Effector memory CD8-positive, alpha-beta T cell (primary cell): ENCODE measurements around the gene PSME4.
"Not testable (repeated sequence)": the region's sequence is repeated elsewhere in the genome, so short reads cannot be mapped to it uniquely, and the experiment has no call there.

Experiments
- ATAC-seq: fragments of 150-1000 bp; cut with Tn5 transposase; replicated peaks from 2 replicates; pipeline ENCODE4 v1.10.0; 2021; ENCODE audit warnings: mild to moderate bottlenecking, moderate library complexity
- DNase-seq, 3 experiments: peaks; one replicate each; pipeline ENCODE4 v3.0.0; 2021
- H3K27ac Mint-ChIP-seq, 2 donors: one replicate each; pipeline ENCODE4 v1.8.0; 2022; ENCODE audit warnings: mild to moderate bottlenecking in 2 of 2, mixed read lengths in 2 of 2, moderate library complexity in 2 of 2
- H3K27me3 Mint-ChIP-seq, 2 donors: one replicate each; pipeline ENCODE4 v1.8.0; 2022; ENCODE audit warnings: mixed read lengths in 2 of 2
- H3K36me3 Mint-ChIP-seq: one replicate; pipeline ENCODE4 v1.8.0; 2022; ENCODE audit warnings: mild to moderate bottlenecking, moderate library complexity, mixed read lengths; ENCODE audit not compliant: insufficient read depth
- H3K4me1 Mint-ChIP-seq, 2 donors: one replicate each; pipeline ENCODE4 v1.8.0; 2022; ENCODE audit warnings: low read depth in 2 of 2, mixed read lengths in 2 of 2
- H3K4me3 Mint-ChIP-seq, 2 donors: one replicate each; pipeline ENCODE4 v1.8.0; 2022; ENCODE audit warnings: mild to moderate bottlenecking in 2 of 2, mixed read lengths in 2 of 2, moderate library complexity in 2 of 2
- H3K9me3 Mint-ChIP-seq, 2 donors: one replicate each; pipeline ENCODE4 v1.8.0; 2022; ENCODE audit warnings: mixed read lengths in 2 of 2

PSME4 gene

GRCh38 chr2:53829273-53829979, 141.4 kb downstream of the PSME4 start:
- no peak overlapping the region for H3K4me3 Mint-ChIP-seq
- peaks cover 0 to 11% of the 10 kb centered on the region in 2 donors for H3K9me3 Mint-ChIP-seq
- no peaks in the 10 kb centered on the region for H3K4me1 Mint-ChIP-seq
- H3K27ac Mint-ChIP-seq = no peak overlapping the region
- no peak for DNase-seq
- no peaks in the 10 kb centered on the region for H3K36me3 Mint-ChIP-seq
- no peaks in the 10 kb centered on the region for H3K27me3 Mint-ChIP-seq
- ATAC-seq = no peak

GRCh38 chr2:53828331-53828730, 142.5 kb downstream of the PSME4 start:
- Mint-ChIP-seq H3K27me3 (no peaks in the 10 kb centered on the region), H3K36me3 (peaks cover 4% of the 10 kb centered on the region), H3K4me1 (no peaks in the 10 kb centered on the region), H3K9me3 (peaks cover 0 to 11% of the 10 kb centered on the region in 2 donors), H3K27ac (no peak overlapping the region), H3K4me3 (no peak overlapping the region)
- no peak for DNase-seq
- no peak for ATAC-seq

GRCh38 chr2:53827398-53828175, 143.2 kb downstream of the PSME4 start:
- Mint-ChIP-seq H3K4me3 (no peak overlapping the region), H3K9me3 (peaks cover 0 to 11% of the 10 kb centered on the region in 2 donors), H3K27ac (no peak overlapping the region), H3K4me1 (no peaks in the 10 kb centered on the region), H3K36me3 (peaks cover 5% of the 10 kb centered on the region), H3K27me3 (no peaks in the 10 kb centered on the region)
- no peak for DNase-seq
- no peak for ATAC-seq

GRCh38 chr2:53826587-53827397, 144.0 kb downstream of the PSME4 start:
- Mint-ChIP-seq H3K4me3 (no peak overlapping the region), H3K27me3 (no peaks in the 10 kb centered on the region), H3K36me3 (peaks cover 5% of the 10 kb centered on the region), H3K4me1 (no peaks in the 10 kb centered on the region), H3K9me3 (peaks cover 0 to 11% of the 10 kb centered on the region in 2 donors), H3K27ac (no peak overlapping the region)
- ATAC-seq (no peak), DNase-seq (no peak)

GRCh38 chr2:53826030-53826410, 144.8 kb downstream of the PSME4 start:
- no peak overlapping the region for H3K27ac Mint-ChIP-seq
- H3K36me3 Mint-ChIP-seq = peaks cover 5% of the 10 kb centered on the region
- peaks cover 0 to 11% of the 10 kb centered on the region in 2 donors for H3K9me3 Mint-ChIP-seq
- H3K4me3 Mint-ChIP-seq = no peak overlapping the region
- H3K27me3 Mint-ChIP-seq = no peaks in the 10 kb centered on the region
- DNase-seq = no peak
- no peak for ATAC-seq
- H3K4me1 Mint-ChIP-seq = no peaks in the 10 kb centered on the region

GRCh38 chr2:53823639-53824038, 147.2 kb downstream of the PSME4 start:
- H3K9me3 Mint-ChIP-seq, H3K27ac Mint-ChIP-seq, ATAC-seq, H3K4me1 Mint-ChIP-seq, H3K27me3 Mint-ChIP-seq, H3K4me3 Mint-ChIP-seq, DNase-seq: not testable (repeated sequence)
- peaks cover 11% of the 10 kb centered on the region for H3K36me3 Mint-ChIP-seq

GRCh38 chr2:53821810-53822209, 149.0 kb downstream of the PSME4 start:
- Mint-ChIP-seq H3K27ac (no peak overlapping the region), H3K9me3 (no peaks in the 10 kb centered on the region), H3K36me3 (peaks cover 24% of the 10 kb centered on the region), H3K27me3 (no peaks in the 10 kb centered on the region), H3K4me3 (no peak overlapping the region), H3K4me1 (no peaks in the 10 kb centered on the region)
- DNase-seq (no peak), ATAC-seq (no peak)

GRCh38 chr2:53820711-53821110, 150.1 kb downstream of the PSME4 start:
- peaks cover 35% of the 10 kb centered on the region for H3K36me3 Mint-ChIP-seq
- no peaks in the 10 kb centered on the region for H3K4me1 Mint-ChIP-seq
- H3K27ac Mint-ChIP-seq = peak overlapping the region in 1 of 2 donors; percentile 33
- ATAC-seq (no peak), DNase-seq (no peak)
- H3K27me3 Mint-ChIP-seq = no peaks in the 10 kb centered on the region
- no peaks in the 10 kb centered on the region for H3K9me3 Mint-ChIP-seq
- H3K4me3 Mint-ChIP-seq = no peak overlapping the region

GRCh38 chr2:53820048-53820447, 150.7 kb downstream of the PSME4 start:
- H3K9me3 Mint-ChIP-seq = no peaks in the 10 kb centered on the region
- no peaks in the 10 kb centered on the region for H3K4me1 Mint-ChIP-seq
- DNase-seq (no peak), ATAC-seq (no peak)
- H3K36me3 Mint-ChIP-seq = peaks cover 42% of the 10 kb centered on the region
- H3K4me3 Mint-ChIP-seq = no peak overlapping the region
- H3K27me3 Mint-ChIP-seq = no peaks in the 10 kb centered on the region
- peak overlapping the region in 1 of 2 donors; percentile 33 for H3K27ac Mint-ChIP-seq

GRCh38 chr2:53819634-53820033, 151.2 kb downstream of the PSME4 start:
- ATAC-seq (no peak), DNase-seq (no peak)
- no peak overlapping the region for H3K4me3 Mint-ChIP-seq
- peaks cover 46% of the 10 kb centered on the region for H3K36me3 Mint-ChIP-seq
- H3K27me3 Mint-ChIP-seq = no peaks in the 10 kb centered on the region
- no peaks in the 10 kb centered on the region for H3K4me1 Mint-ChIP-seq
- peak overlapping the region in 1 of 2 donors; percentile 33 for H3K27ac Mint-ChIP-seq
- H3K9me3 Mint-ChIP-seq = no peaks in the 10 kb centered on the region

GRCh38 chr2:53818854-53819435, 151.8 kb downstream of the PSME4 start:
- Mint-ChIP-seq H3K9me3 (no peaks in the 10 kb centered on the region), H3K27ac (no peak overlapping the region)

More at GRCh38 chr2:53818854-53819435, 151.8 kb downstream of the PSME4 start:
- no peak for DNase-seq
- ATAC-seq = no peak
- Mint-ChIP-seq H3K36me3 (peaks cover 47% of the 10 kb centered on the region), H3K27me3 (no peaks in the 10 kb centered on the region), H3K4me1 (no peaks in the 10 kb centered on the region), H3K4me3 (no peak overlapping the region)
